GM23338 (cell line): ENCODE measurements around the gene SNRNP25.

Experiments
- CREB1 ChIP-seq: fragments of 250-450 bp; sonication (Bioruptor Pico); IDR thresholded peaks from 2 replicates; pipeline ENCODE4 v1.5.0; 2020; ENCODE audit warnings: low read depth, mild to moderate bottlenecking, moderate library complexity
- EZH2 ChIP-seq: fragments of 200-600 bp; sonication (generic); IDR thresholded peaks from one replicate; pipeline ENCODE4 v1.8.0; 2017; ENCODE audit warnings: antibody characterized with exemption, mild to moderate bottlenecking, low read depth; ENCODE audit not compliant: unreplicated experiment
- POLR2AphosphoS5 ChIP-seq: IDR thresholded peaks from 2 replicates; pipeline ENCODE4 v1.6.1; 2016; ENCODE audit warnings: antibody characterized with exemption, low read depth
- REST ChIP-seq: IDR thresholded peaks from one replicate; pipeline ENCODE4 v1.6.1; 2018; ENCODE audit warnings: antibody characterized with exemption; ENCODE audit not compliant: unreplicated experiment
- ZNF114 ChIP-seq: fragments of 250-450 bp; sonication (Bioruptor Pico); IDR thresholded peaks from 2 replicates; pipeline ENCODE4 v1.5.0; 2020; ENCODE audit warnings: mild to moderate bottlenecking, moderate library complexity
- ZNF331 ChIP-seq: fragments of 250-450 bp; sonication (Bioruptor Pico); IDR thresholded peaks from 2 replicates; pipeline ENCODE4 v1.5.0; 2020; ENCODE audit warnings: low read depth, mild to moderate bottlenecking, moderate library complexity
- TF ChIP-seq, protein P1 (sequence below), 2 experiments: fragments of 200-600 bp in 1 of 2; sonication (generic) in 1 of 2; conservative IDR thresholded peaks; 2 replicates each; pipeline versions ENCODE4 v1.5.1 to v1.6.1; 2016 to 2017; ENCODE audit warnings: antibody characterized with exemption in 2 of 2, low read depth in 2 of 2, mild to moderate bottlenecking in 2 of 2, moderate library complexity in 1 of 2

GRCh38 chr16:44655-45054 is 9.0 kb upstream of the SNRNP25 start:
- TF ChIP-seq, protein P1, sequence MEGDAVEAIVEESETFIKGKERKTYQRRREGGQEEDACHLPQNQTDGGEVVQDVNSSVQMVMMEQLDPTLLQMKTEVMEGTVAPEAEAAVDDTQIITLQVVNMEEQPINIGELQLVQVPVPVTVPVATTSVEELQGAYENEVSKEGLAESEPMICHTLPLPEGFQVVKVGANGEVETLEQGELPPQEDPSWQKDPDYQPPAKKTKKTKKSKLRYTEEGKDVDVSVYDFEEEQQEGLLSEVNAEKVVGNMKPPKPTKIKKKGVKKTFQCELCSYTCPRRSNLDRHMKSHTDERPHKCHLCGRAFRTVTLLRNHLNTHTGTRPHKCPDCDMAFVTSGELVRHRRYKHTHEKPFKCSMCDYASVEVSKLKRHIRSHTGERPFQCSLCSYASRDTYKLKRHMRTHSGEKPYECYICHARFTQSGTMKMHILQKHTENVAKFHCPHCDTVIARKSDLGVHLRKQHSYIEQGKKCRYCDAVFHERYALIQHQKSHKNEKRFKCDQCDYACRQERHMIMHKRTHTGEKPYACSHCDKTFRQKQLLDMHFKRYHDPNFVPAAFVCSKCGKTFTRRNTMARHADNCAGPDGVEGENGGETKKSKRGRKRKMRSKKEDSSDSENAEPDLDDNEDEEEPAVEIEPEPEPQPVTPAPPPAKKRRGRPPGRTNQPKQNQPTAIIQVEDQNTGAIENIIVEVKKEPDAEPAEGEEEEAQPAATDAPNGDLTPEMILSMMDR (conservative IDR thresholded peaks at IDR 0.05; ENCODE audit: low read depth in 2 of 2) = no peak
- TF ChIP-seq POLR2AphosphoS5 = no peak
- no peak for TF ChIP-seq ZNF331 (CRISPR knock-in tag)
- no peak for TF ChIP-seq EZH2
- TF ChIP-seq REST = no peak
- no peak for TF ChIP-seq ZNF114 (CRISPR knock-in tag)
- TF ChIP-seq CREB1 (CRISPR knock-in tag) = no peak
